Measurements from ENCODE around the gene KIAA1143. TPM values are rescaled to one million over a fixed set of nuclear protein-coding genes. Genes with fewer than 3 reads are reported as not detected.

KIAA1143 gene
- total RNA-seq, 1 donor from 2014 or later: 8.2 TPM

Other genes with a start within 250 kb of the KIAA1143 start
- 2.2 TPM for gene ZKSCAN7, start 206.4 kb downstream of the KIAA1143 start, total RNA-seq
- 0.30 TPM for gene ZNF660, start 176.7 kb downstream of the KIAA1143 start, total RNA-seq
- 7.0 TPM for gene ZNF197, start 136.6 kb downstream of the KIAA1143 start, total RNA-seq
- 1.8 TPM for gene ZNF35, start 112.9 kb downstream of the KIAA1143 start, total RNA-seq
- 1.8 TPM for gene ZNF502, start 49.0 kb downstream of the KIAA1143 start, total RNA-seq
- 1.2 TPM for gene ZNF501, start 32.0 kb downstream of the KIAA1143 start, total RNA-seq
- 0.28 TPM for gene KIF15, start 175 bp upstream of the KIAA1143 start, total RNA-seq
- gene TMEM42, start 100.3 kb upstream of the KIAA1143 start, total RNA-seq: 9.7 TPM
- gene TGM4, start 113.0 kb upstream of the KIAA1143 start, total RNA-seq: not detected
- 36.6 TPM for gene ZDHHC3, start 214.6 kb upstream of the KIAA1143 start, total RNA-seq
- gene EXOSC7, start 214.6 kb upstream of the KIAA1143 start, total RNA-seq: 14.6 TPM